Mucosa of descending colon (tissue), 3 donors: ENCODE data around the gene STX17. TPM values are rescaled to one million over a fixed set of nuclear protein-coding genes. Genes with fewer than 3 reads are reported as not detected.

Experiments
- ATAC-seq: fragments of 200-7000 bp; cut with Tn5 transposase; one replicate; pipeline ENCODE4 v1.9.1; 2020; ENCODE audit warnings: mild to moderate bottlenecking, moderate library complexity
- DNase-seq, 3 donors: peaks; one replicate each; pipeline ENCODE4 v3.0.0-alpha.2; 2020
- H3K36me3 ChIP-seq: fragments of 200-600 bp; one replicate; pipeline ENCODE4 v1.8.0; 2021; ENCODE audit warnings: low read depth, mild to moderate bottlenecking
- H3K4me1 ChIP-seq: fragments of 200-600 bp; one replicate; pipeline ENCODE4 v1.8.0; 2021; ENCODE audit warnings: low read depth, mild to moderate bottlenecking
- H3K4me3 ChIP-seq: fragments of 200-600 bp; one replicate; pipeline ENCODE4 v1.8.0; 2021; ENCODE audit warnings: mild to moderate bottlenecking
- H3K9me3 ChIP-seq: fragments of 200-600 bp; one replicate; pipeline ENCODE4 v1.8.0; 2021; ENCODE audit warnings: mild to moderate bottlenecking
- CTCF ChIP-seq: fragments of 200-600 bp; IDR thresholded peaks from one replicate; pipeline ENCODE4 v1.8.0; 2022; ENCODE audit warnings: antibody characterized with exemption, mild to moderate bottlenecking
- intact Hi-C, 2 donors: fragments of 100-400 bp; cut with DNase I in 1 of 2; cut with micrococcal nuclease in 1 of 2; formaldehyde crosslinking; loops; one replicate each; pipeline versions ENCODE4 v1.11.0 to v1.11.1; 2022; cut with DNase I, micrococcal nuclease
- total RNA-seq, 3 donors: library from RNA; stranded (reverse); fragmentation: NEBNext Ultra II Directional in 2 of 3; extraction: Animal tissue kit (Norgen Biotek cat#: 25700) in 2 of 3; gene quantifications; one replicate each; pipeline versions ENCODE4 v1.2.1 to v1.2.4, GENCODE V29; 2021 to 2023
- donor health status: DM: no; HTN: no; CAD: no; lungs with moderate emphysema.
- donor health status: DM: no; HTN: no; CAD: no.
- donor health status: DM: no; HTN: yes; CAD: no.

STX17 gene
- total RNA-seq, 3 donors from 2014 or later = 29.0 to 52.8 (median 46.9) TPM

GRCh38 chr9:99954819-99955218 is 48.4 kb downstream of the STX17 start:
- no peak for DNase-seq
- intact Hi-C loops = no loop called here
- H3K4me1 ChIP-seq = no peaks in the 10 kb centered on the region
- no peak overlapping the region for H3K4me3 ChIP-seq
- no peak for TF ChIP-seq CTCF
- ATAC-seq = no peak
- H3K9me3 ChIP-seq = no peaks in the 10 kb centered on the region
- H3K36me3 ChIP-seq = no peaks in the 10 kb centered on the region

GRCh38 chr9:99955606-99956005 is 49.2 kb downstream of the STX17 start:
- Histone ChIP-seq H3K4me3 (no peak overlapping the region), H3K4me1 (no peaks in the 10 kb centered on the region), H3K9me3 (no peaks in the 10 kb centered on the region), H3K36me3 (no peaks in the 10 kb centered on the region)
- intact Hi-C loops = no loop called here
- DNase-seq (no peak), ATAC-seq (no peak)
- no peak for TF ChIP-seq CTCF

GRCh38 chr9:99962680-99963261 is 56.3 kb downstream of the STX17 start:
- intact Hi-C loops = no loop called here
- Histone ChIP-seq H3K9me3 (no peaks in the 10 kb centered on the region), H3K36me3 (no peaks in the 10 kb centered on the region), H3K4me3 (no peak overlapping the region), H3K4me1 (no peaks in the 10 kb centered on the region)
- DNase-seq = no peak
- no peak for TF ChIP-seq CTCF
- ATAC-seq = no peak

GRCh38 chr9:99964336-99964735 is 57.9 kb downstream of the STX17 start:
- no peak for TF ChIP-seq CTCF
- Histone ChIP-seq H3K9me3 (no peaks in the 10 kb centered on the region), H3K4me3 (no peak overlapping the region), H3K36me3 (no peaks in the 10 kb centered on the region), H3K4me1 (no peaks in the 10 kb centered on the region)
- DNase-seq (no peak), ATAC-seq (no peak)
- intact Hi-C loops = no loop called here

- H3K36me3 ChIP-seq = no peaks in the 10 kb centered on the region
- H3K4me1 ChIP-seq = no peaks in the 10 kb centered on the region
- no peaks in the 10 kb centered on the region for H3K9me3 ChIP-seq
- DNase-seq (no peak), ATAC-seq (no peak)
- no peak for TF ChIP-seq CTCF
- no peak overlapping the region for H3K4me3 ChIP-seq
- intact Hi-C loops = no loop called here
Observed at GRCh38 chr9:99966001-99966400, 59.5 kb downstream of the STX17 start.

GRCh38 chr9:99966716-99967115 is 60.3 kb downstream of the STX17 start:
- Histone ChIP-seq H3K4me3 (no peak overlapping the region), H3K36me3 (no peaks in the 10 kb centered on the region), H3K9me3 (no peaks in the 10 kb centered on the region), H3K4me1 (no peaks in the 10 kb centered on the region)
- intact Hi-C loops = no loop called here
- ATAC-seq (no peak), DNase-seq (no peak)
- TF ChIP-seq CTCF = no peak
